Stomach (tissue), 4 donors: ENCODE results near the gene CCDC9.

Experiments
- POLR2A ChIP-seq, 4 donors: fragments of 450-650 bp; IDR thresholded peaks; one replicate each; pipeline ENCODE4 v1.6.1; 2016; ENCODE audit warnings: antibody characterized with exemption in 4 of 4, control low read depth in 2 of 4, mild to moderate bottlenecking in 1 of 4, moderate library complexity in 1 of 4
- POLR2AphosphoS5 ChIP-seq, 3 donors: sonication (generic); formaldehyde crosslinking; IDR thresholded peaks; one replicate each; pipeline ENCODE4 v1.6.1; 2016; ENCODE audit warnings: antibody characterized with exemption in 3 of 3
- TF ChIP-seq, protein P1 (sequence below), 7 experiments: fragments of 450-650 bp in 4 of 7; fragments of 200-600 bp in 3 of 7; sonication (generic) in 3 of 7; IDR thresholded peaks; one replicate each; pipeline ENCODE4 v1.5.1; 2016 to 2019; ENCODE audit warnings: antibody characterized with exemption in 7 of 7, control low read depth in 2 of 7, mild to moderate bottlenecking in 1 of 7

DNA sequence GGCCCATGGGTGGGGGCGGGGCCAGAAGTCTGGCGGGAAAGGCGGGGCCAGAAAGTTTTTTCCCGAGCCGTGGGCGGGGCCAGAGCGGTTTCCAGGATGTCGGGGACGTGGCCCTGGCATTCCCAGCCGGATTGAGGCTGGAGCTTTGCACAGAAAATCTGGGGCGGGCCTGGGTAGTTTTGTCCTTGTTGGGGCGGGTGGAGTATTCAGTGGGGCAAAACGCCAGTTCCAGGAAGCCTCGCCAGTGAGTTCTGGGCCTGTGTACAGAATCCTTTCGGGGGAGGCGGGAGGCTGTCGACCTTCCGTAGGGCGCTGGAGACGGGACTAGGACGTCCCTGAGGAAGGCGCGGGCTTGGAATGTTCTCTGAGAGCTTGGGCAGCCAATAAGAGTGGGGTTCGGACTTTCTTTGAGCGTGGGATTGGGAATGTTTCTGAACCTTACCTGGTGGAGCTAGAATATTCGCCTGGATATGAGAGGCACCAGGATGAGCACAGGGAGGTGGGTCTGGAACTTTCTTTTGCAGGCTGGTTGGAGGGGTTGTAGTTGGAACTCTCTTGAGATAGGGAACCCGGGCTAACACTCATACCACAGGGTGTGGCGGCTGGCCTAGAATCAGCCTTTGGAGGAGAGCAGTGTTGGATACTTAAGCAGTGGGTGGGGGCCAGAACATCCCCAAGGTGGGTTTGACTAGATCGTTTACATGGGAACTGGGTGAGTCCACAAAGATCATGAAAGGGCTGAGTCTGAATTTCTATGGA, 1.3 kb downstream of the CCDC9 start:
- TF ChIP-seq POLR2A (IDR thresholded peaks at IDR 0.05) (peak in 1 of 4 donors; percentile 36), POLR2AphosphoS5 (IDR thresholded peaks at IDR 0.05) (peak; percentile 33 to 69 (median 68))
- TF ChIP-seq, protein P1, sequence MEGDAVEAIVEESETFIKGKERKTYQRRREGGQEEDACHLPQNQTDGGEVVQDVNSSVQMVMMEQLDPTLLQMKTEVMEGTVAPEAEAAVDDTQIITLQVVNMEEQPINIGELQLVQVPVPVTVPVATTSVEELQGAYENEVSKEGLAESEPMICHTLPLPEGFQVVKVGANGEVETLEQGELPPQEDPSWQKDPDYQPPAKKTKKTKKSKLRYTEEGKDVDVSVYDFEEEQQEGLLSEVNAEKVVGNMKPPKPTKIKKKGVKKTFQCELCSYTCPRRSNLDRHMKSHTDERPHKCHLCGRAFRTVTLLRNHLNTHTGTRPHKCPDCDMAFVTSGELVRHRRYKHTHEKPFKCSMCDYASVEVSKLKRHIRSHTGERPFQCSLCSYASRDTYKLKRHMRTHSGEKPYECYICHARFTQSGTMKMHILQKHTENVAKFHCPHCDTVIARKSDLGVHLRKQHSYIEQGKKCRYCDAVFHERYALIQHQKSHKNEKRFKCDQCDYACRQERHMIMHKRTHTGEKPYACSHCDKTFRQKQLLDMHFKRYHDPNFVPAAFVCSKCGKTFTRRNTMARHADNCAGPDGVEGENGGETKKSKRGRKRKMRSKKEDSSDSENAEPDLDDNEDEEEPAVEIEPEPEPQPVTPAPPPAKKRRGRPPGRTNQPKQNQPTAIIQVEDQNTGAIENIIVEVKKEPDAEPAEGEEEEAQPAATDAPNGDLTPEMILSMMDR (IDR thresholded peaks at IDR 0.05): no peak
